ENCODE data around the gene UBE3B.

DNA sequence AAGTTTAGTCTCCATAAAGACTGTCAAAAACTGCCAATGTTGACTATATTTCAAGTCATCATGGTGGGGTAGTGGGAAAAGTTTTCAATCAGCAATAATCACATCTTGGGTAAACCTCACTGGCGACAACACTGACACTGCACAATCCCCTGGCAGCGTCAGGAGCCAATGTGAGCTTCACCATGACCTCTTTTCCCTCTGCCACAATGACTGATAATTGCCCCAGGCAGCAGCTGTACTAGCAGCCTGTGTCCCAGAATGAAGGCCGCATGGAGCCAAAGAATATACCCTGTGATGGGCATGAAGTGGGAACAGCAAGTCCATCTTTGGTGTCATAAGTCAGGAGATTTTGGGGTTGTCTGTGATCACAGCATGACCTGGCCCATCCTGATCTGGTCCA lies 90.5 kb downstream of the UBE3B start:
- TF ChIP-seq, protein P1, sequence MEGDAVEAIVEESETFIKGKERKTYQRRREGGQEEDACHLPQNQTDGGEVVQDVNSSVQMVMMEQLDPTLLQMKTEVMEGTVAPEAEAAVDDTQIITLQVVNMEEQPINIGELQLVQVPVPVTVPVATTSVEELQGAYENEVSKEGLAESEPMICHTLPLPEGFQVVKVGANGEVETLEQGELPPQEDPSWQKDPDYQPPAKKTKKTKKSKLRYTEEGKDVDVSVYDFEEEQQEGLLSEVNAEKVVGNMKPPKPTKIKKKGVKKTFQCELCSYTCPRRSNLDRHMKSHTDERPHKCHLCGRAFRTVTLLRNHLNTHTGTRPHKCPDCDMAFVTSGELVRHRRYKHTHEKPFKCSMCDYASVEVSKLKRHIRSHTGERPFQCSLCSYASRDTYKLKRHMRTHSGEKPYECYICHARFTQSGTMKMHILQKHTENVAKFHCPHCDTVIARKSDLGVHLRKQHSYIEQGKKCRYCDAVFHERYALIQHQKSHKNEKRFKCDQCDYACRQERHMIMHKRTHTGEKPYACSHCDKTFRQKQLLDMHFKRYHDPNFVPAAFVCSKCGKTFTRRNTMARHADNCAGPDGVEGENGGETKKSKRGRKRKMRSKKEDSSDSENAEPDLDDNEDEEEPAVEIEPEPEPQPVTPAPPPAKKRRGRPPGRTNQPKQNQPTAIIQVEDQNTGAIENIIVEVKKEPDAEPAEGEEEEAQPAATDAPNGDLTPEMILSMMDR (IDR thresholded peaks at IDR 0.05), result no peak
- TF ChIP-seq POLR2AphosphoS5 (IDR thresholded peaks at IDR 0.05), result no peak
- no peak for TF ChIP-seq EP300 (IDR thresholded peaks at IDR 0.05)
- no peak for TF ChIP-seq POLR2A (IDR thresholded peaks at IDR 0.05)
